Right cardiac atrium (tissue), 5 donors: Measurements from ENCODE around the gene ILF3. TPM values are rescaled to one million over a fixed set of nuclear protein-coding genes. Genes with fewer than 3 reads are reported as not detected.
A peak's percentile ranks its signal among the peaks of the same experiment; 100 is the strongest.

Experiments
- ATAC-seq, 2 donors: fragments of 200-7000 bp; cut with Tn5 transposase; one replicate each; pipeline versions ENCODE4 v1.8.0 to v1.9.1; 2020; ENCODE audit warnings: moderate library complexity in 2 of 2, mild to moderate bottlenecking in 1 of 2
- DNase-seq, 3 donors: peaks; one replicate each; pipeline ENCODE4 v3.0.0-alpha.2; 2020
- H3K27ac ChIP-seq: one replicate; pipeline ENCODE4 v1.5.1; 2013; ENCODE audit warnings: mild to moderate bottlenecking, low read length, control low read depth, moderate library complexity
- H3K27me3 ChIP-seq: one replicate; pipeline ENCODE4 v1.6.1; 2013; ENCODE audit not compliant: control insufficient read depth, insufficient read depth
- H3K4me1 ChIP-seq: one replicate; pipeline ENCODE4 v1.6.1; 2013; ENCODE audit warnings: low read length; ENCODE audit not compliant: control insufficient read depth, insufficient read depth
- H3K4me3 ChIP-seq: one replicate; pipeline ENCODE4 v1.5.1; 2013; ENCODE audit warnings: low read length, control low read depth
- H3K9me3 ChIP-seq: one replicate; pipeline ENCODE4 v1.6.1; 2013; ENCODE audit warnings: low read length; ENCODE audit not compliant: control insufficient read depth
- WGBS: extraction: QIAGEN DNeasy Blood & Tissue Kit; methylation state at CpG from one replicate; pipeline ENCODE4 v1.1.7; 2013; 5-methylcytosine and 5-hydroxymethylcytosine counted together
- intact Hi-C, 4 donors: fragments of 100-400 bp; cut with DNase I; formaldehyde crosslinking; loops; one replicate each; pipeline versions ENCODE4 v1.11.0 to v1.14.0; 2022 to 2023
- polyA plus RNA-seq: library from polyadenylated mRNA; stranded (reverse); fragments of 200-250 nt; gene quantifications from one replicate; pipeline ENCODE4 v1.2.3, GENCODE V29; 2013
- total RNA-seq, 4 donors: library from RNA; stranded (reverse); fragmentation: NEBNext Ultra II Directional; extraction: Animal tissue kit (Norgen Biotek cat#: 25700); gene quantifications; one replicate each; pipeline ENCODE4 v1.2.1, GENCODE V29; 2021
- donor health status: healthy with polysubstance abuse.
- donor health status: DM: no; HTN: yes; CAD: no.
- donor health status: DM: no; HTN: no; CAD: no.
- donor health status: DM: no; HTN: yes; CAD: no; lungs with severe emphysema.
- donor health status: DM: yes; HTN: yes; CAD: no.

ILF3 gene
- total and polyA plus RNA-seq, 5 donors, result 74.2 to 161 (median 132) TPM

DNA sequence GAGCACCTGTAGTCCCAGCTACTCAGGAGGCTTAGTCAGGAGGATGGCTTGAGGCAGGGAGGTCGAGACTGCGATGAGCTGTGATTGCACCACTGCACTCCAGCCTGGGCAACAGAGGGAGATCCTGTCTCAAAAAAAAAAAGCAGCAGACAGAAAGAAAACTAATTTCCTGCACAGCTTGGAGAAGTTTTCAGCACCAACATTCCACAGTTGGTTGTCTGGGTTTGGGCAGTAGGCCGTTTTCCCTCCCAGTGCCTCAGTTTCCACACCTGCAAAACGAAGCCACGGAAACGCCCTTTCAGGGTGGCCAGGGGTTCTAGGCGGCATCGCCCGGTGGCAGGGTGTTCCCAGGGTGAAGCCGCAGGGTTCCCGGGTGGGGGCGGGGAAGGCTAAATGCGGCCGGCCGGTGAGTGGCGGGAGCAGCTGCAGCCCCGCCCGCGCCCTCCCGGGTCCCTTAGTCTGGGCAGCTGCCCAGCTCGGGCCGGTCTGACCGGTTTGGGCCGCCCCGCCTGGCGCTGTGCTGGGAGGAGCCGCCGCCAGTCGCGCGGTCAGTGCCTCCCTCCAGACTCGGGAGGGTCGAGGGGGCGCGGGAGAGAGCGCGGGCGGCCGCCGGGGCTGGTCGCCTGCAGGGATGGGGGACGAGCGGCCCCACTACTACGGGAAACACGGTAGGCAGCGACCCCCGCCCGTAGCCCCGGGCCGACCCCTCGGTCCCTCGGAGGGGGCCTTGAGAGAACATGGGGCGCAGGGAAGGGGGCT is 29.0 kb upstream of the ILF3 start, which contains the start of gene SLC44A2:
SLC44A2 (plus strand) TSS at position 551 of the 759 bp plus-strand sequence; CDS start at position 632, 81 bp downstream.
- no peaks in the 10 kb centered on the region for H3K9me3 ChIP-seq
- H3K27ac ChIP-seq, result peak within 1 kb of the TSS; percentile 53
- intact Hi-C loops, result no loop called here
- no peaks in the 10 kb centered on the region for H3K27me3 ChIP-seq
- 17% methylated on average over 53 of the region's 53 CpGs for WGBS
- peak within 1 kb of the TSS; percentile 56 for H3K4me3 ChIP-seq
- DNase-seq, result peak; percentile 83 to 95 (median 95)
- peak; percentile 97 for ATAC-seq
- peaks cover 4% of the 10 kb centered on the region for H3K4me1 ChIP-seq

DNA sequence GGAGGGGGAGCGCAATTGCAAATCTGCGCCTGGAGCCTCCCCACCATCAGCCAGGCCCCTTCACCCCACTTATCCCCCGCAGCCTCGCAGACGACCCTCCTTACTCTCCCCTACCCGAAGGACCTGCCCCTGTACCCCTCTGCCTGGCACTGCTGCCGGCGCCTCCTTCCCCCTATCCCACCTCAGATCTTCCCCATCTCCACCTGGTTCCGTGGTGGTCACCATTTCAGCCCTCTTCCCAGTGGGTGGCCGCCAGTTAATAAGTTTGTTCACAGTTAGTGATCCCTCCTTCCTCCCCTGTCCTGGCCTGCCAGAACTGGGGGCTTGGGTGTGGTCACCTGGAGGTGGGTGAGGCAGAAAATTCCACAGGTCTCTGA is 28.4 kb upstream of the ILF3 start:
- ATAC-seq (peak; percentile 16 to 27), DNase-seq (no peak)
- Histone ChIP-seq H3K4me3 (peak overlapping the region; percentile 56), H3K27me3 (no peaks in the 10 kb centered on the region), H3K9me3 (no peaks in the 10 kb centered on the region), H3K27ac (peak overlapping the region; percentile 6), H3K4me1 (peaks cover 4% of the 10 kb centered on the region)
- WGBS, result 29% methylated on average over 10 of the region's 10 CpGs
- intact Hi-C loops, result no loop called here

DNA sequence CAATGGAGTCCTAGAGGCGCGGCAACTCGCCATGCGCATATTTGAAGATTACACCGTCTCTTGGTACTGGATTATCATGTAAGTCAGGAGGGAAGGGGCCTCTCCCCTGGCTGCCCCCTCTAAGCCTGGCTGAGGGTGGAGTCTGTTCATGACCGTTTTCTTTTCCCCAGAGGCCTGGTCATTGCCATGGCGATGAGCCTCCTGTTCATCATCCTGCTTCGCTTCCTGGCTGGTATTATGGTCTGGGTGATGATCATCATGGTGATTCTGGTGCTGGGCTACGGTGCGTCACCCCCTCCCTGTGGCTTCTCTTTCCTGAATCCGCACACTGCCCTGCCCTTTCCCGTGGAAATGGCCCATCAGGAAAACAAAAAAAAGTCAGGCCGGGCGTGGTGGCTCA is 22.3 kb upstream of the ILF3 start:
- Histone ChIP-seq H3K9me3 (no peaks in the 10 kb centered on the region), H3K27ac (no peak overlapping the region), H3K4me1 (no peaks in the 10 kb centered on the region), H3K27me3 (no peaks in the 10 kb centered on the region), H3K4me3 (no peak overlapping the region)
- intact Hi-C loops, result no loop called here
- WGBS, result 77% methylated on average over 14 of the region's 14 CpGs
- ATAC-seq, result peak in 1 of 2 donors; percentile 80
- DNase-seq, result peak in 1 of 3 donors; percentile 35

DNA sequence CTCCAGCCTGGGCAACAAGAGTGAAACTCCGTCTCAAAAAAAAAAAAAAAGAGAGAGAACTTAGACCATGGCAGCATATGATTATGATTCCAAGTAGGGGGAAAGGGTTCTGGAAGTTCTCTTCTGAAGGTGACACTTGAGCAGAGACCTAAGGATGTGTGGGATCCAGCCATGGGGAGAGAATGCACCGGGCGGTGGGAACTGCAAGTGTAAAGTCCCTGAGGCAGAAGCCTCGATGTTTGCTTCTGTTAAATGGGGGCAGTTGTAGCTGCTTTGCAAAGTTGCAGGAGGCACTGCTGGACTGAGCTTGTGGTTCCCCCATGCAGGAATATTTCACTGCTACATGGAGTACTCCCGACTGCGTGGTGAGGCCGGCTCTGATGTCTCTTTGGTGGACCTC is 19.7 kb upstream of the ILF3 start:
- 92% methylated on average over 7 of the region's 7 CpGs for WGBS
- Histone ChIP-seq H3K9me3 (no peaks in the 10 kb centered on the region), H3K27ac (no peak overlapping the region), H3K4me1 (no peaks in the 10 kb centered on the region), H3K27me3 (no peaks in the 10 kb centered on the region), H3K4me3 (no peak overlapping the region)
- intact Hi-C loops, result no loop called here
- DNase-seq (no peak), ATAC-seq (no peak)

DNA sequence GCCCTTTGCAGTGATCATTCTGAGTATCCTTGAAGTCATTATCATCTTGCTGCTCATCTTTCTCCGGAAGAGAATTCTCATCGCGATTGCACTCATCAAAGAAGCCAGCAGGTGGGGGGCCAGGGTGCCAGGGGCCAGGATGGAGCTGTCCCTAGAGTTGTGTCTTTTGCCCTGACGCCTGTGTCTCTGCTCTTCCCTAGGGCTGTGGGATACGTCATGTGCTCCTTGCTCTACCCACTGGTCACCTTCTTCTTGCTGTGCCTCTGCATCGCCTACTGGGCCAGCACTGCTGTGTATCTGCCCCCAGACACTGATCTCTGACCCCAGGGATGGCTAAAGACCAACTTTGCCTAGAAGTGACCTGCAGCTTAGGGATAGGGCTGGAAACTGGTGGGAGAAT is 19.2 kb upstream of the ILF3 start:
- Histone ChIP-seq H3K27me3 (no peaks in the 10 kb centered on the region), H3K9me3 (no peaks in the 10 kb centered on the region), H3K4me1 (no peaks in the 10 kb centered on the region), H3K27ac (no peak overlapping the region), H3K4me3 (no peak overlapping the region)
- intact Hi-C loops, result no loop called here
- no peak for ATAC-seq
- no peak for DNase-seq
- 83% methylated on average over 6 of the region's 6 CpGs for WGBS

DNA sequence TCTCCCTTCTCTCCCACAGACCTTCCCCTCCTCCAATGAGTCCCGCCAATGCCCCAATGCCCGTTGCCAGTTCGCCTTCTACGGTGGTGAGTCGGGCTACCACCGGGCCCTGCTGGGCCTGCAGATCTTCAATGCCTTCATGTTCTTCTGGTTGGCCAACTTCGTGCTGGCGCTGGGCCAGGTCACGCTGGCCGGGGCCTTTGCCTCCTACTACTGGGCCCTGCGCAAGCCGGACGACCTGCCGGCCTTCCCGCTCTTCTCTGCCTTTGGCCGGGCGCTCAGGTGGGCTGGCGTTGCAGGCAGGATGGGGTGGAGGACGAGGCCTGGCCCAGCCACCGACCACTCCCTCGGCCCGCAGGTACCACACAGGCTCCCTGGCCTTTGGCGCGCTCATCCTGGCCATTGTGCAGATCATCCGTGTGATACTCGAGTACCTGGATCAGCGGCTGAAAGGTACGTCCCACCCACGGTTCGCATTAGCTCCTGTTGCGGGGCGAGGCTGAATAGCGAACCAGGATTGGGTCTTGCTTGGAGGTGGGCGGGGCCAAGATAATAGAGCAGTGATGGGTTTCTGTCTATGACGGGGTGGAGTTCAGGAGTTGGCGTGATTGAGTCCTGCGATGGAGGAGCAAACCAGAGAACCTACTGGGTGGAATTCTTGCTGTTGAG is 17.7 kb upstream of the ILF3 start:
- Histone ChIP-seq H3K4me3 (no peak overlapping the region), H3K27ac (no peak overlapping the region), H3K4me1 (no peaks in the 10 kb centered on the region), H3K27me3 (no peaks in the 10 kb centered on the region), H3K9me3 (no peaks in the 10 kb centered on the region)
- ATAC-seq (peak in 1 of 2 donors; percentile 21), DNase-seq (peak in 2 of 3 donors; percentile 68 to 71)
- WGBS, result 88% methylated on average over 37 of the region's 37 CpGs
- intact Hi-C loops, result no loop called here

DNA sequence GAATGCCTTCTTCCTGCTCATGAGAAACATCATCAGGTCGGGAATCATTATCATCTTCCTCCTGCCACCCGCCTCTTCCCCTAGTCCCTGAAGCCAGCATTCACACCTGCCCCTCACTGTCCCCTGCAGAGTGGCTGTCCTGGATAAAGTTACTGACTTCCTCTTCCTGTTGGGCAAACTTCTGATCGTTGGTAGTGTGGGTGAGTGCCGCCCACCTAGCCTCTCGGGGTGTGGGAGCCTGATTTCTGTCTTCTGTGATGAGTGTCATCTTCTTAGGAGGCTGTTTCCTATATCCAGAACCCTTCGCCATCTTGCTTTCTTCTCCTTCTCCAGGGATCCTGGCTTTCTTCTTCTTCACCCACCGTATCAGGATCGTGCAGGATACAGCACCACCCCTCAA is 16.3 kb upstream of the ILF3 start:
- ATAC-seq, result no peak
- WGBS, result 73% methylated on average over 8 of the region's 8 CpGs

DNA sequence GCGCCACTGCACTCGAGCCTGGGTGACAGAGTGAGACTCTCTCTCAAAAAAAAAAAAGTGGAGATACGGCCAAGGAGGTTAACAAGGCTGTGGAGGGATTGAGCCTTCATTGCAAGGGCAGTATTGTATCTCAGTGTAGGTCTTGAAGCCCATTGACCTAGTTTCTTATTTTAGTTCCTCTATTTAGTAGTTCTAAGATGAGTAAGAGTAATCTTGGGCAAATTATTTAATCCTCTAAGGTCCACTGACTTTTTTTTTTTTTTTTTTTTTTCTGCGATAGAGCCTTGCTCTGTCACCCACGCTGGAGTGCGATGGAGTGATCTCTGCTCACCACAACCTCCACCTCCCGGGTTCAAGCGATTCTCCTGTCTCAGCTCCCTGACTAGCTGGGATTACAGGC is 14.3 kb upstream of the ILF3 start:
- intact Hi-C loops, result no loop called here
- Histone ChIP-seq H3K4me1 (no peaks in the 10 kb centered on the region), H3K9me3 (no peaks in the 10 kb centered on the region), H3K4me3 (no peak overlapping the region), H3K27ac (no peak overlapping the region), H3K27me3 (no peaks in the 10 kb centered on the region)
- 85% methylated on average over 8 of the region's 8 CpGs for WGBS
- ATAC-seq (no peak), DNase-seq (no peak)

More for the DNA sequence above, 16.3 kb upstream of the ILF3 start:
- no peak overlapping the region for H3K4me3 ChIP-seq
- no peaks in the 10 kb centered on the region for H3K4me1 ChIP-seq
- intact Hi-C loops, result no loop called here
- no peak overlapping the region for H3K27ac ChIP-seq
- no peaks in the 10 kb centered on the region for H3K9me3 ChIP-seq
- no peaks in the 10 kb centered on the region for H3K27me3 ChIP-seq
- peak in 1 of 3 donors; percentile 25 for DNase-seq

DNA sequence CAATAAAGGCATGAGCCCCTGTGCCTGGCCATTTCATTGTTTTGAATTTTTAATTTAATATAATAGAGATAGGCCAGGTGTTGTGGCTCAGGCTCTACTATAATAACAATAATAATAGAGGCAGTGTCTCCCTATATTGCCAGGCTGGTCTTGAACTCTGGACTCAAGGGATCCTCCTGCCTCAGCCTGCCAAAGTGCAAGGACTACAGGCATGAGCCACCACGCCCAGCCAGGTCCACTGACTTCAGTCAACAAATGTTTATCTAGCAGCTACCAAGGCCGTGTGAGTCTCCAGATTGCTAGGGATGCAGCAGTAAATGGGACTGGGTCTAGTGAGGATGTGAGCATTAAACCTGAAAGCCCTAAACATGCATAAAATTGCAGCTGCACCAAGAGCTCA is 13.8 kb upstream of the ILF3 start:
- Histone ChIP-seq H3K27me3 (no peaks in the 10 kb centered on the region), H3K27ac (no peak overlapping the region), H3K9me3 (no peaks in the 10 kb centered on the region), H3K4me1 (no peaks in the 10 kb centered on the region), H3K4me3 (no peak overlapping the region)
- 89% methylated on average over 2 of the region's 2 CpGs for WGBS
- DNase-seq, result no peak
- intact Hi-C loops, result no loop called here
- no peak for ATAC-seq

DNA sequence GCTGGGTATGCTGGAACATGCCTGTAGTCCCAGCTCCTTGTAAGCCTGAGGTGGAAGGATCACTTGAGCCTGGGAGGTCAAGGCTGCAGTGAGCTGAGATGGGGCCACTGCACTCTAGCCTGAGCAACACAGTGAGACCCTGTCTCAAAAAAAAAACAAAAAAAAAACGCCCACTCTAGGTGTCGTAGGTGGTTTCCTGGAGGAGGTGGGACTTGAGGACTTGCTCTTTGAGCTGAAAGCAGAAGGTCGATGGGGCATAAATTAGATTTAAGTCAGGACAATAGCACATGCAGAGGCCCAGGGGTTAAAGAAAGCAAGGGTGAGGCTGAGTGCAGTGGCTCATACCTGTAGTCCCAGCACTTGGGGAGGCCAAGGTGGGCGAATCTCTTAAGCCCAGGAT is 12.9 kb upstream of the ILF3 start:
- Histone ChIP-seq H3K27me3 (no peaks in the 10 kb centered on the region), H3K27ac (no peak overlapping the region), H3K4me3 (no peak overlapping the region), H3K4me1 (no peaks in the 10 kb centered on the region), H3K9me3 (no peaks in the 10 kb centered on the region)
- DNase-seq, result no peak
- no peak for ATAC-seq
- intact Hi-C loops, result no loop called here
- WGBS, result 91% methylated on average over 4 of the region's 4 CpGs

DNA sequence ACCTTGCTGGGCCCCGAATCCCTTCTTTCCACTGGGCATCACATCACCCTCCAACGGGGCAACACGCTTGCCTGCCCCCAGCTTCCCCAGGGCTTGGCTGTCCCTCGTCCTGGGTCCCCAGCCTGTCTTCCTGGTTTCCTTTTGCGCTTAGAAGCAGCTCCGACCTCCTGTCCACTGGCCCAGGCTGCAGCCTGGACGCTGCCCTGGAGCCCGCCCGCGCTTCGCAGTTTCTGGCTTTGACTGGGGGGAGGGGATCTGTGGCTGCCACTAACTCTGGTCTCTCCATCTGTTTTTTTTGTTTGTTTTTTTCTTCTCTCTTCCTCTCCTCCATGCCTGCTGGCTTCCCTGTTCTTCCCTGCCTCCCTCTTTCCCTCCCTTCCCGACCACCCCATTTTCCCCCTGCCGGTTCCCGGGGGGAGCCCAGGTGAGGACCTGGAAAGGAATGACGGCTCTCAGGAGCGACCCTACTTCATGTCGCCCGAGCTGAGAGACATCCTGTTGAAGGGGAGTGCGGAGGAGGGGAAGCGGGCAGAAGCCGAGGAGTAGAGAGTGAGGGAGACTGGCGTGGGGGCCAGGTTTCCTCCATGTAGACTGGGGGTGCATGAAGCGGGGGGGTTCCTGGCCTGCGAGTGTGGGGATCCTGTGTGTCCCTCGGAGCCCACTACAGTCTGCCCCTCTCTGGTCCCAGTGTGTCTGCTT is 11.5 kb upstream of the ILF3 start:
- no peak for ATAC-seq
- intact Hi-C loops, result no loop called here
- H3K4me1 ChIP-seq, result no peaks in the 10 kb centered on the region
- no peak overlapping the region for H3K27ac ChIP-seq
- WGBS, result 67% methylated on average over 25 of the region's 25 CpGs
- H3K4me3 ChIP-seq, result no peak overlapping the region
- no peaks in the 10 kb centered on the region for H3K27me3 ChIP-seq
- H3K9me3 ChIP-seq, result no peaks in the 10 kb centered on the region
- DNase-seq, result no peak
